Stomach (tissue), 4 donors: ENCODE results near the gene MSI2.

ENCODE experiments used
- CTCF ChIP-seq, 7 experiments: fragments of 450-650 bp in 4 of 7; fragments of 200-600 bp in 3 of 7; sonication (generic) in 3 of 7; IDR thresholded peaks; one replicate each; pipeline ENCODE4 v1.5.1; 2016 to 2019; ENCODE audit warnings: antibody characterized with exemption in 7 of 7, control low read depth in 2 of 7, mild to moderate bottlenecking in 1 of 7
- EP300 ChIP-seq: sonication (generic); formaldehyde crosslinking; IDR thresholded peaks from one replicate; pipeline ENCODE4 v1.6.1; 2017; ENCODE audit warnings: antibody characterized with exemption
- POLR2A ChIP-seq, 4 donors: fragments of 450-650 bp; IDR thresholded peaks; one replicate each; pipeline ENCODE4 v1.6.1; 2016; ENCODE audit warnings: antibody characterized with exemption in 4 of 4, control low read depth in 2 of 4, mild to moderate bottlenecking in 1 of 4, moderate library complexity in 1 of 4
- POLR2AphosphoS5 ChIP-seq, 3 donors: sonication (generic); formaldehyde crosslinking; IDR thresholded peaks; one replicate each; pipeline ENCODE4 v1.6.1; 2016; ENCODE audit warnings: antibody characterized with exemption in 3 of 3

GRCh38 chr17:57480438-57481196 lies 224.3 kb downstream of the MSI2 start:
- no peak for TF ChIP-seq CTCF (IDR thresholded peaks at IDR 0.05)
- no peak for TF ChIP-seq POLR2A (IDR thresholded peaks at IDR 0.05)
- no peak for TF ChIP-seq POLR2AphosphoS5 (IDR thresholded peaks at IDR 0.05)
- no peak for TF ChIP-seq EP300
